DND-41 (cell line): ENCODE results near the gene MEP1A.
"Not testable (repeated sequence)": the region's sequence is repeated elsewhere in the genome, so short reads cannot be mapped to it uniquely, and the experiment has no call there.

Source experiments
- CTCF ChIP-seq: IDR thresholded peaks from 2 replicates; pipeline ENCODE4 v1.5.1; 2012; ENCODE audit warnings: borderline replicate concordance, low read length, moderate library complexity, mild to moderate bottlenecking; ENCODE audit not compliant: poor library complexity, severe bottlenecking; ENCODE audit errors: extremely low read depth
- EZH2 ChIP-seq: IDR thresholded peaks from 3 replicates; pipeline ENCODE4 v1.6.1; 2012; ENCODE audit warnings: borderline replicate concordance, low read depth, mild to moderate bottlenecking, moderate library complexity, low read length, inconsistent platforms; ENCODE audit not compliant: severe bottlenecking

GRCh38 chr6:46851576-46851975 lies 58.4 kb downstream of the MEP1A start:
- TF ChIP-seq CTCF, EZH2: not testable (repeated sequence)
